Activated CD4-positive, CD25-positive, alpha-beta regulatory T cell treated with anti-CD3 and anti-CD28 coated beads, Interleukin-2, amount 50 U/mL, for 72 hours (primary cell): ENCODE results near the gene SIPA1L3.

Experiments
- DNase-seq: peaks from one replicate; pipeline ENCODE4 v3.0.0; 2021

Gene SIPA1L3

GRCh38 chr19:38073841-38074685 is 167.1 kb downstream of the SIPA1L3 start:
- no peak for DNase-seq

GRCh38 chr19:38076337-38076736 is 169.3 kb downstream of the SIPA1L3 start:
- no peak for DNase-seq

- DNase-seq: no peak
Observed at GRCh38 chr19:38078302-38078930, 171.4 kb downstream of the SIPA1L3 start.

- no peak for DNase-seq
Observed at GRCh38 chr19:38079926-38080380, 172.9 kb downstream of the SIPA1L3 start.

GRCh38 chr19:38081547-38082255 is 174.7 kb downstream of the SIPA1L3 start:
- no peak for DNase-seq

- DNase-seq: no peak
Observed at GRCh38 chr19:38082256-38083118, 175.5 kb downstream of the SIPA1L3 start.

GRCh38 chr19:38084196-38084595 is 177.2 kb downstream of the SIPA1L3 start:
- DNase-seq: no peak

- no peak for DNase-seq
Observed at GRCh38 chr19:38089440-38089839, 182.4 kb downstream of the SIPA1L3 start.

- DNase-seq: no peak
Observed at GRCh38 chr19:38093154-38093553, 186.1 kb downstream of the SIPA1L3 start.

- DNase-seq: no peak
Observed at GRCh38 chr19:38093587-38093986, 186.6 kb downstream of the SIPA1L3 start.

- peak; percentile 54 for DNase-seq
Observed at GRCh38 chr19:38095411-38096308, 188.7 kb downstream of the SIPA1L3 start.

- no peak for DNase-seq
Observed at GRCh38 chr19:38099966-38100365, 193.0 kb downstream of the SIPA1L3 start.

- DNase-seq: no peak
Observed at GRCh38 chr19:38100589-38100988, 193.6 kb downstream of the SIPA1L3 start.

GRCh38 chr19:38101723-38102122 is 194.7 kb downstream of the SIPA1L3 start:
- DNase-seq: no peak

- no peak for DNase-seq
Observed at GRCh38 chr19:38105574-38105973, 198.6 kb downstream of the SIPA1L3 start.

GRCh38 chr19:38107129-38107528 is 200.1 kb downstream of the SIPA1L3 start:
- DNase-seq: no peak

- no peak for DNase-seq
Observed at GRCh38 chr19:38111898-38112297, 204.9 kb downstream of the SIPA1L3 start.

GRCh38 chr19:38114651-38115050 is 207.6 kb downstream of the SIPA1L3 start:
- DNase-seq: no peak

GRCh38 chr19:38115271-38115802 is 208.3 kb downstream of the SIPA1L3 start:
- no peak for DNase-seq

GRCh38 chr19:38118176-38118575 is 211.2 kb downstream of the SIPA1L3 start:
- DNase-seq: no peak

- no peak for DNase-seq
Observed at GRCh38 chr19:38120471-38121025, 213.5 kb downstream of the SIPA1L3 start.
